ENCODE measurements around the gene IFT57. TPM values are rescaled to one million over a fixed set of nuclear protein-coding genes. Genes with fewer than 3 reads are reported as not detected.
A peak's percentile ranks its signal among the peaks of the same experiment; 100 is the strongest.

IFT57 gene
- polyA plus RNA-seq, 1 donor from 2014 or later = 70.7 TPM

GRCh38 chr3:108200024-108200423 is 22.2 kb downstream of the IFT57 start:
- Histone ChIP-seq H3K9ac (ENCODE audit: low read length) (no peak overlapping the region), H3K9me3 (ENCODE audit: low read length) (no peaks in the 10 kb centered on the region), H3K4me3 (ENCODE audit: low read length) (no peak overlapping the region), H3K27ac (ENCODE audit: low read length) (no peak overlapping the region), H2AFZ (ENCODE audit: low read depth, low read length) (no peak overlapping the region), H4K20me1 (ENCODE audit: insufficient read depth) (no peaks in the 10 kb centered on the region), H3F3A (ENCODE audit: insufficient read depth, low read length, poor library complexity, severe bottlenecking) (no peaks in the 10 kb centered on the region), H3K79me2 (replicated peaks; ENCODE audit: insufficient read depth, low read length) (no peaks in the 10 kb centered on the region), H3K4me2 (ENCODE audit: low read length) (no peak overlapping the region), H3K36me3 (ENCODE audit: insufficient read depth, low read length) (no peaks in the 10 kb centered on the region), H3K27me3 (ENCODE audit: insufficient read depth, low read depth, low read length) (no peaks in the 10 kb centered on the region), H3K9me2 (ENCODE audit: insufficient read depth, low read length) (no peaks in the 10 kb centered on the region)
- peak; percentile 71 for TF ChIP-seq EP300 (conservative IDR thresholded peaks at IDR 0.05; ENCODE audit: poor library complexity, severe bottlenecking)
- no peak for TF ChIP-seq MXI1 (conservative IDR thresholded peaks at IDR 0.05; ENCODE audit: poor library complexity, severe bottlenecking)
- peak; percentile 74 for TF ChIP-seq POLR2AphosphoS5 (IDR thresholded peaks at IDR 0.05)

GRCh38 chr3:108191394-108191793 is 30.8 kb downstream of the IFT57 start:
- Histone ChIP-seq H3K9me2 (ENCODE audit: insufficient read depth, low read length) (no peaks in the 10 kb centered on the region), H3K9ac (ENCODE audit: low read length) (no peak overlapping the region), H3K9me3 (ENCODE audit: low read length) (no peaks in the 10 kb centered on the region), H3K36me3 (ENCODE audit: insufficient read depth, low read length) (no peaks in the 10 kb centered on the region), H3K79me2 (replicated peaks; ENCODE audit: insufficient read depth, low read length) (no peaks in the 10 kb centered on the region), H3K27ac (ENCODE audit: low read length) (no peak overlapping the region), H3K4me2 (ENCODE audit: low read length) (no peak overlapping the region), H3F3A (ENCODE audit: insufficient read depth, low read length, poor library complexity, severe bottlenecking) (no peaks in the 10 kb centered on the region), H4K20me1 (ENCODE audit: insufficient read depth) (no peaks in the 10 kb centered on the region), H3K27me3 (ENCODE audit: insufficient read depth, low read depth, low read length) (no peaks in the 10 kb centered on the region), H2AFZ (ENCODE audit: low read depth, low read length) (no peak overlapping the region), H3K4me3 (ENCODE audit: low read length) (no peak overlapping the region)
- no peak for TF ChIP-seq CTCF (IDR thresholded peaks at IDR 0.05; ENCODE audit: poor library complexity, severe bottlenecking)
- TF ChIP-seq REST (IDR thresholded peaks at IDR 0.05; ENCODE audit: borderline replicate concordance) = no peak
- no peak for TF ChIP-seq SMC3 (conservative IDR thresholded peaks at IDR 0.05; ENCODE audit: poor library complexity)
- TF ChIP-seq EP300 (conservative IDR thresholded peaks at IDR 0.05; ENCODE audit: poor library complexity, severe bottlenecking) = no peak
- TF ChIP-seq TAF1 (IDR thresholded peaks at IDR 0.05; ENCODE audit: low read depth) = no peak
- TF ChIP-seq MXI1 (conservative IDR thresholded peaks at IDR 0.05; ENCODE audit: poor library complexity, severe bottlenecking) = no peak
- no peak for TF ChIP-seq RAD21 (conservative IDR thresholded peaks at IDR 0.05)
- TF ChIP-seq EZH2 (IDR thresholded peaks at IDR 0.05; ENCODE audit: borderline replicate concordance, insufficient read depth, low read length, poor library complexity, severe bottlenecking) = no peak
- no peak for TF ChIP-seq POLR2AphosphoS5 (IDR thresholded peaks at IDR 0.05)

GRCh38 chr3:108190346-108190745 is 31.9 kb downstream of the IFT57 start:
- Histone ChIP-seq H3K27ac (ENCODE audit: low read length) (no peak overlapping the region), H3K9me2 (ENCODE audit: insufficient read depth, low read length) (no peaks in the 10 kb centered on the region), H3F3A (ENCODE audit: insufficient read depth, low read length, poor library complexity, severe bottlenecking) (no peaks in the 10 kb centered on the region)

More at GRCh38 chr3:108190346-108190745, 31.9 kb downstream of the IFT57 start:
- no peaks in the 10 kb centered on the region for H3K79me2 ChIP-seq (replicated peaks; ENCODE audit: insufficient read depth, low read length)
- no peaks in the 10 kb centered on the region for H3K9me3 ChIP-seq (ENCODE audit: low read length)
- H3K9ac ChIP-seq (ENCODE audit: low read length) = no peak overlapping the region
- no peaks in the 10 kb centered on the region for H3K36me3 ChIP-seq (ENCODE audit: insufficient read depth, low read length)
- no peak overlapping the region for H2AFZ ChIP-seq (ENCODE audit: low read depth, low read length)
- TF ChIP-seq POLR2AphosphoS5 (IDR thresholded peaks at IDR 0.05) (no peak), CTCF (IDR thresholded peaks at IDR 0.05; ENCODE audit: poor library complexity, severe bottlenecking) (no peak), MXI1 (conservative IDR thresholded peaks at IDR 0.05; ENCODE audit: poor library complexity, severe bottlenecking) (no peak), EP300 (conservative IDR thresholded peaks at IDR 0.05; ENCODE audit: poor library complexity, severe bottlenecking) (no peak), SMC3 (conservative IDR thresholded peaks at IDR 0.05; ENCODE audit: poor library complexity) (no peak), REST (IDR thresholded peaks at IDR 0.05; ENCODE audit: borderline replicate concordance) (no peak), RAD21 (conservative IDR thresholded peaks at IDR 0.05) (no peak), EZH2 (IDR thresholded peaks at IDR 0.05; ENCODE audit: borderline replicate concordance, insufficient read depth, low read length, poor library complexity, severe bottlenecking) (no peak), TAF1 (IDR thresholded peaks at IDR 0.05; ENCODE audit: low read depth) (no peak)
- no peaks in the 10 kb centered on the region for H4K20me1 ChIP-seq (ENCODE audit: insufficient read depth)
- H3K27me3 ChIP-seq (ENCODE audit: insufficient read depth, low read depth, low read length) = no peaks in the 10 kb centered on the region
- H3K4me2 ChIP-seq (ENCODE audit: low read length) = no peak overlapping the region
- H3K4me3 ChIP-seq (ENCODE audit: low read length) = no peak overlapping the region

All from neural cell (in vitro differentiated cells).